ENCODE data around the gene DLGAP1. TPM values are rescaled to one million over a fixed set of nuclear protein-coding genes. Genes with fewer than 3 reads are reported as not detected.

The DLGAP1 gene
- total and polyA plus RNA-seq, 10 donors = 0.11 to 6.0 (median 2.1) TPM

DNA sequence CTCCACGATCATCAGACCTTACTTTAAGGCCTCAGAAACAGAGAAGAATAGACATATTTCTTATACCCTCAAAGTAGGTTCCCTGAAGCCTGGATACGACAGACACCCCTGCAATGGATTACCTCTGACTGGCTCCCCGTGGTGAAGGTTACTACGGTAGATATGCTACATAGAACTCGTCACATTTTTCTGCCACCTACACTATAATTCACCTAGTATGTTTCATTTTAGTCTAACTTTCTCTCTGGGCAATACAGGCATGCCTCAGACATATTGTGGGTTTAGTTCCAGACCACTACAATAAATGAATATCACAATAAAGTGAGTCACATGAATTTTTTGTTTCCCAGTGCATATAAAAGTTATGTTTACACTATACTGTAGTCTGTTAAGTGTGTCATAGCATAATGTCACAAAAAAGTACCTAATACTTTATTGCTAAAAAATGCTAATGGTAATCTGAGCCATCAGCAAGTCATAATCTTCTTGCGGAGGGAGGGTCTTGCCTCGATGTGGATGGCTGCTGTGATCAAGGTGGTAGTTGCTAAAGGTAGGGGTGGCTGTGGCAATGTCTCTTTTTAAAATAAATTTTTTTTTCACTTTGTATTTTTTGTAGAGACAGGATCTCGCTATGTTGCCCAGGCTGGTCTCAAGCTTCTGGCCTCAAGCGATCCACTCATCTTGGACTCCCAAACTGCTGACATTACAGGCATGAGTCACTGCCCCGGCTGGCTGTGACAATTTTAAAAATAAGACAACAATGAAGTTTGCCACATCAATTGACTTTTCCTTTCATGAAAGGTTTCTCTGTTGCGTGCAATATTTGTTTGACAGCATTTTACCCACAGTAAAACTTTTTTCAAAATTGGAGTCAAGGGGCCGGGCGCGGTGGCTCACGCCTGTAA, 940.5 kb downstream of the DLGAP1 start:
- intact Hi-C loops (cut with DNase I; ENCODE audit: low total_unique reads) = no loop called here
- 86 to 91% (median 87%) methylated on average over 15 of the region's 15 CpGs for WGBS, 5 donors
- no peaks in the 10 kb centered on the region for H3K9me3 ChIP-seq
- no peak overlapping the region for H3K4me3 ChIP-seq
- no peak for DNase-seq
- H3K27ac ChIP-seq = no peak overlapping the region
- peaks cover 0 to 2% (median 0%) of the 10 kb centered on the region in 6 donors for H3K4me1 ChIP-seq
- no peaks in the 10 kb centered on the region for H3K36me3 ChIP-seq
- TF ChIP-seq, protein P1, sequence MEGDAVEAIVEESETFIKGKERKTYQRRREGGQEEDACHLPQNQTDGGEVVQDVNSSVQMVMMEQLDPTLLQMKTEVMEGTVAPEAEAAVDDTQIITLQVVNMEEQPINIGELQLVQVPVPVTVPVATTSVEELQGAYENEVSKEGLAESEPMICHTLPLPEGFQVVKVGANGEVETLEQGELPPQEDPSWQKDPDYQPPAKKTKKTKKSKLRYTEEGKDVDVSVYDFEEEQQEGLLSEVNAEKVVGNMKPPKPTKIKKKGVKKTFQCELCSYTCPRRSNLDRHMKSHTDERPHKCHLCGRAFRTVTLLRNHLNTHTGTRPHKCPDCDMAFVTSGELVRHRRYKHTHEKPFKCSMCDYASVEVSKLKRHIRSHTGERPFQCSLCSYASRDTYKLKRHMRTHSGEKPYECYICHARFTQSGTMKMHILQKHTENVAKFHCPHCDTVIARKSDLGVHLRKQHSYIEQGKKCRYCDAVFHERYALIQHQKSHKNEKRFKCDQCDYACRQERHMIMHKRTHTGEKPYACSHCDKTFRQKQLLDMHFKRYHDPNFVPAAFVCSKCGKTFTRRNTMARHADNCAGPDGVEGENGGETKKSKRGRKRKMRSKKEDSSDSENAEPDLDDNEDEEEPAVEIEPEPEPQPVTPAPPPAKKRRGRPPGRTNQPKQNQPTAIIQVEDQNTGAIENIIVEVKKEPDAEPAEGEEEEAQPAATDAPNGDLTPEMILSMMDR (IDR thresholded peaks at IDR 0.05 in 8 of 11, conservative IDR thresholded peaks at IDR 0.05 in 3 of 11) = no peak
- no peak for TF ChIP-seq POLR2A (IDR thresholded peaks at IDR 0.05)
- no peak for TF ChIP-seq POLR2AphosphoS5 (IDR thresholded peaks at IDR 0.05)
- H3K27me3 ChIP-seq (replicated peaks in 1 of 7) = no peaks in the 10 kb centered on the region

DNA sequence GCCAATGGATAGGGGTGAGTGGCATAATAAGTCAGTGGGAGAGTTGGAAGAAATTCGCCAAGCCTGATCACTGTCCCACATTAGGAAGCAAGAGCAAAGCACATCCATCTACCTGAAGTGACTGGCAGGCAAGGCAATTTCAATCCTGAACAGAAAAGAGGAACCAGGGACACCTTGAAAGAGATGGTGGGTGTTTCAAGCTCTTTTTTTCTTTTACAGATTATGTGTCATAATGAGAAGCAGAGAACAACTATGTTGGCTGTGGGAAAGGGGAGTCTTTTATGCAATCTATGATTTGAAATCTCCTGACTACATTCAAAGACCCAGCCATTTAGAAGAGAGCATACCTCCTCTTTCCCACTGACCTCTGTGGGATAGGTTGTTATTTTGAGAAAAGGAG, 941.6 kb downstream of the DLGAP1 start:
- 70 to 100% (median 85%) methylated on average over 1 of the region's 1 CpG for WGBS, 5 donors
- Histone ChIP-seq H3K9me3 (no peaks in the 10 kb centered on the region), H3K4me3 (no peak overlapping the region), H3K27me3 (replicated peaks in 1 of 7) (no peaks in the 10 kb centered on the region), H3K4me1 (peaks cover 0 to 2% (median 0%) of the 10 kb centered on the region in 6 donors), H3K27ac (no peak overlapping the region), H3K36me3 (no peaks in the 10 kb centered on the region)
- TF ChIP-seq POLR2AphosphoS5 (IDR thresholded peaks at IDR 0.05) (no peak), POLR2A (IDR thresholded peaks at IDR 0.05) (no peak)
- TF ChIP-seq, protein P1 (IDR thresholded peaks at IDR 0.05 in 8 of 11, conservative IDR thresholded peaks at IDR 0.05 in 3 of 11) = no peak
- intact Hi-C loops (cut with DNase I; ENCODE audit: low total_unique reads) = no loop called here
- no peak for DNase-seq

DNA sequence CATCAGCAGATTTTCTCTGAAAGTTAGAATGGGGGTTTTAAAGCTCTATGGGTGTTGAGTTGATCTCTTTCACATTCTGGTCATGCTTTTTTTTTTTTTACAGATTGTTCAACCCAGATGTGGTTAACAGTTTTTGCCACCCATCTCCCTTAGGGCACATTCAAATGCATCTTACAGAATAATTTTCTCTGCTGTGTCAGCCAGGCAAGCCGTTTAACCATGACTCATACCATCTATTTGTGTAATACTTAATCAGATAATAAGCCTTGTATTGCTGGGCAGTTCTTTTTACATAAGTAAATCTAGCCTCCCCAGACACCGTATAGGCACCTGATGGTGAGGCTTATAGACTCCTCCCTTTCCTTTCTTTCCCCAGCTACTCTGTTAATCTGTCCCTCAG, 943.1 kb downstream of the DLGAP1 start:
- intact Hi-C loops (cut with DNase I; ENCODE audit: low total_unique reads) = no loop called here
- Histone ChIP-seq H3K27me3 (replicated peaks in 1 of 7) (no peaks in the 10 kb centered on the region), H3K36me3 (no peaks in the 10 kb centered on the region), H3K9me3 (no peaks in the 10 kb centered on the region), H3K4me3 (no peak overlapping the region), H3K4me1 (peaks cover 0 to 2% (median 0%) of the 10 kb centered on the region in 6 donors), H3K27ac (peak overlapping the region in 1 of 8 donors; percentile 3)
- TF ChIP-seq POLR2AphosphoS5 (IDR thresholded peaks at IDR 0.05) = no peak
- TF ChIP-seq, protein P1 (IDR thresholded peaks at IDR 0.05 in 8 of 11, conservative IDR thresholded peaks at IDR 0.05 in 3 of 11) = no peak
- no peak for TF ChIP-seq POLR2A (IDR thresholded peaks at IDR 0.05)
- WGBS, 5 donors = 23 to 52% (median 25%) methylated on average over 2 of the region's 2 CpGs
- DNase-seq = no peak

DNA sequence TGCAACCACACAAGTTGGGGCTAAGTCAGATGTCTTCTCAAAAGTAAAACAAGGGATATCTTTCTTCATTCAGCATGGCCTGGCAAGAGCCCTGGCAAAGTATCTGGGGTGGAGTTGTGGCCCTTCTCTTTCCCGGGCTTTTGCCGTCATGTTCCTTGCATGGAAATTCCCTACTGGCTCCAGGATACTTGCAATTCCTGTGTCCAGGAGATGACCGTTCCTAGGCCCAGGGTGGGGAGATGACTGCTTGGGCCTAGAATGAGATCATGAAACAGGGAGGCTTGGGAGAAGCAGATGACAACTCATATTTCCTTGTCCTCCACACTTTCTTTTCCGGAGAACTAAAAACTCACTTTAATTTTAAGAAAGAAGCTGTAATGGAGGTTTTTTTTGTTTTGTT, 944.2 kb downstream of the DLGAP1 start:
- 84 to 91% (median 87%) methylated on average over 4 of the region's 4 CpGs for WGBS, 5 donors
- TF ChIP-seq, protein P1 (IDR thresholded peaks at IDR 0.05 in 8 of 11, conservative IDR thresholded peaks at IDR 0.05 in 3 of 11) = no peak
- TF ChIP-seq POLR2AphosphoS5 (IDR thresholded peaks at IDR 0.05) (no peak), POLR2A (IDR thresholded peaks at IDR 0.05) (no peak)
- intact Hi-C loops (cut with DNase I; ENCODE audit: low total_unique reads) = no loop called here

More for the DNA sequence above, 944.2 kb downstream of the DLGAP1 start:
- H3K27ac ChIP-seq = no peak overlapping the region
- no peak for DNase-seq
- H3K4me3 ChIP-seq = no peak overlapping the region
- peaks cover 0 to 2% (median 0%) of the 10 kb centered on the region in 6 donors for H3K4me1 ChIP-seq
- no peaks in the 10 kb centered on the region for H3K36me3 ChIP-seq
- no peaks in the 10 kb centered on the region for H3K27me3 ChIP-seq (replicated peaks in 1 of 7)
- H3K9me3 ChIP-seq = no peaks in the 10 kb centered on the region

All from spleen (tissue), 11 donors.